Activated CD8-positive, alpha-beta memory T cell treated with anti-CD3 and anti-CD28 coated beads, Interleukin-2, amount 50 U/mL, for 4 hours (primary cell): ENCODE results near the gene TSPO.

Experiments used
- DNase-seq: peaks from one replicate; pipeline ENCODE4 v3.0.0-alpha.2; 2020

Gene TSPO

GRCh38 chr22:43203471-43203981, 52.2 kb downstream of the TSPO start:
- DNase-seq: no peak

GRCh38 chr22:43205261-43205691, 53.9 kb downstream of the TSPO start:
- DNase-seq: no peak

GRCh38 chr22:43205748-43206508, 54.6 kb downstream of the TSPO start:
- no peak for DNase-seq

GRCh38 chr22:43206509-43207161, 55.3 kb downstream of the TSPO start:
- DNase-seq: no peak

GRCh38 chr22:43207386-43207785, 56.0 kb downstream of the TSPO start:
- no peak for DNase-seq

GRCh38 chr22:43207849-43208702, 56.7 kb downstream of the TSPO start:
- no peak for DNase-seq

- DNase-seq: no peak
Measured at GRCh38 chr22:43208703-43209522, 57.6 kb downstream of the TSPO start.

- no peak for DNase-seq
Measured at GRCh38 chr22:43209523-43209890, 58.1 kb downstream of the TSPO start.

- no peak for DNase-seq
Measured at GRCh38 chr22:43209971-43210370, 58.6 kb downstream of the TSPO start.

GRCh38 chr22:43210631-43211515, 59.5 kb downstream of the TSPO start:
- DNase-seq: no peak

- no peak for DNase-seq
Measured at GRCh38 chr22:43211941-43212433, 60.6 kb downstream of the TSPO start.

- no peak for DNase-seq
Measured at GRCh38 chr22:43212434-43212952, 61.1 kb downstream of the TSPO start.
